Stimulated activated CD4-positive, alpha-beta T cell treated with anti-CD3 and anti-CD28 coated beads, Interleukin-4, amount 100 ng/mL, for 24 hours (primary cell): Measurements from ENCODE around the gene RASIP1.

ENCODE experiments used
- DNase-seq: peaks from one replicate; pipeline ENCODE4 v3.0.0-alpha.2; 2020

Gene RASIP1

DNA sequence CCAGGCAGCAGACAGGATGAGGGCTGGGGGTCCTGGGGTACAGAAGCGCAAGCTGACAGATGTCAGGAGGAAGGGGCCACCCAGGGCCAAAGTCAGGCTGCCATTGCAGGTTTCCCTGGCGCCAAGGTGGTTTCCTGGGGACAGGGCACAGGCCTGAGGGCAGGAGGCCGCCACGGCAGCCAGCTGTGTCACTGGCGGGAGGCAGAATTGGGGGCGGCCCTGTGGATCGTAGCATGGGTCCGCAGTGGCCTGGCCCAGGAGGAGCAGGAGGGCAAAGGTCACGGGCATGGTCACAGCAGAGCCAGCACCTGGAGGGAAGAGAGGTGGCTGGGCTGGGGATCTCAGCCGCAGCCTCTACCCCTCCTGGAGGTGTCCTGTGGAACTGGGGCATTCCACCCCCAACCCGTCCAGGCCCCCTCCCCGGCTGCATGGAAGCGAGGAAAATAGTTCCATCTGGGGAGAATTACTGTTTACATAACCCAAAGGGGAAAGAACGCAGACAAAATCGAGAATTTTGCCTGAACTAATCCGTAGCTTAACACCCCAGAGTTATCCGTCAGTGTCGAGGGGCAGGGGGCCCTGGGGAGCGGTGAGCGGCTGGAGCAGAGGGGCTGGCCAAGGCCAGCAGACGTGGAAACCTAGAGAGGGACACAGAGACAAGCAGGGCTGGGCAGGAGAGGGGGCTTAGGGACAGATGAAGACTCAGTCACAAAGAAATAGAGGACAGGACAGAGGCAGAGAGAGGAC, 69.5 kb downstream of the RASIP1 start:
- no peak for DNase-seq
